ENCODE measurements around the gene PPP6R2. TPM values are rescaled to one million over a fixed set of nuclear protein-coding genes. Genes with fewer than 3 reads are reported as not detected.

The PPP6R2 gene
- total and polyA plus RNA-seq, 8 donors = 36.9 to 60.1 (median 42.2) TPM

GRCh38 chr22:50312371-50312770 lies 30.8 kb upstream of the PPP6R2 start:
- ATAC-seq = no peak
- H3K9me3 ChIP-seq = no peaks in the 10 kb centered on the region
- no peaks in the 10 kb centered on the region for H3K36me3 ChIP-seq
- no peak overlapping the region for H3K4me3 ChIP-seq
- no peak for TF ChIP-seq CTCF (IDR thresholded peaks at IDR 0.05)
- peaks cover 21 to 35% of the 10 kb centered on the region in 2 donors for H3K4me1 ChIP-seq
- no peak overlapping the region for H3K27ac ChIP-seq
- no peak for DNase-seq
- peaks cover 0 to 7% of the 10 kb centered on the region in 2 donors for H3K27me3 ChIP-seq
- intact Hi-C loops (cut with DNase I) = no loop called here

- no peak for TF ChIP-seq CTCF (IDR thresholded peaks at IDR 0.05)
- peaks cover 18 to 32% of the 10 kb centered on the region in 2 donors for H3K4me1 ChIP-seq
- peak in 1 of 4 donors; percentile 30 for DNase-seq
- intact Hi-C loops (cut with DNase I) = no loop called here
- peaks cover 0 to 4% of the 10 kb centered on the region in 2 donors for H3K27me3 ChIP-seq
- ATAC-seq = no peak
- no peaks in the 10 kb centered on the region for H3K36me3 ChIP-seq
- no peak overlapping the region for H3K27ac ChIP-seq
- no peaks in the 10 kb centered on the region for H3K9me3 ChIP-seq
- no peak overlapping the region for H3K4me3 ChIP-seq
Observed at GRCh38 chr22:50313021-50313420, 30.1 kb upstream of the PPP6R2 start.

GRCh38 chr22:50313600-50313999 lies 29.5 kb upstream of the PPP6R2 start:
- intact Hi-C loops (cut with DNase I) = no loop called here
- no peak for TF ChIP-seq CTCF (IDR thresholded peaks at IDR 0.05)

GRCh38 chr22:50314081-50314454 lies 29.1 kb upstream of the PPP6R2 start:
- no peak for TF ChIP-seq CTCF (IDR thresholded peaks at IDR 0.05)
- H3K36me3 ChIP-seq = no peaks in the 10 kb centered on the region
- H3K27me3 ChIP-seq = no peaks in the 10 kb centered on the region
- H3K4me3 ChIP-seq = peak overlapping the region in 1 of 2 donors; percentile 19
- peak overlapping the region in 1 of 2 donors; percentile 51 for H3K27ac ChIP-seq
- intact Hi-C loops (cut with DNase I) = no loop called here
- ATAC-seq = no peak
- no peak for DNase-seq
- H3K9me3 ChIP-seq = no peaks in the 10 kb centered on the region
- peaks cover 8 to 23% of the 10 kb centered on the region in 2 donors for H3K4me1 ChIP-seq

More at GRCh38 chr22:50313600-50313999, 29.5 kb upstream of the PPP6R2 start:
- DNase-seq (peak in 1 of 4 donors; percentile 33), ATAC-seq (no peak)
- no peaks in the 10 kb centered on the region for H3K36me3 ChIP-seq
- no peaks in the 10 kb centered on the region for H3K9me3 ChIP-seq
- no peak overlapping the region for H3K27ac ChIP-seq
- H3K27me3 ChIP-seq = no peaks in the 10 kb centered on the region
- H3K4me3 ChIP-seq = no peak overlapping the region
- peaks cover 13 to 27% of the 10 kb centered on the region in 2 donors for H3K4me1 ChIP-seq

GRCh38 chr22:50314455-50315288 lies 28.5 kb upstream of the PPP6R2 start:
- Histone ChIP-seq H3K9me3 (no peaks in the 10 kb centered on the region), H3K4me3 (peak overlapping the region in 1 of 2 donors; percentile 19), H3K27me3 (no peaks in the 10 kb centered on the region), H3K36me3 (no peaks in the 10 kb centered on the region), H3K27ac (peak overlapping the region in 1 of 2 donors; percentile 51), H3K4me1 (peaks cover 4 to 18% of the 10 kb centered on the region in 2 donors)
- intact Hi-C loops (cut with DNase I) = no loop called here
- ATAC-seq (peak; percentile 88), DNase-seq (peak in 2 of 4 donors; percentile 84 to 92)
- no peak for TF ChIP-seq CTCF (IDR thresholded peaks at IDR 0.05)

All from left lung (tissue), 10 donors.